ENCODE measurements around the gene RXYLT1.
"Not testable (repeated sequence)": the region's sequence is repeated elsewhere in the genome, so short reads cannot be mapped to it uniquely, and the experiment has no call there.

RXYLT1 gene

GRCh38 chr12:63804746-63805145 is 25.0 kb downstream of the RXYLT1 start:
- FAIRE-seq: no peak

GRCh38 chr12:63805704-63806672 is 26.3 kb downstream of the RXYLT1 start:
- no peak for FAIRE-seq

GRCh38 chr12:63808631-63809030 is 28.9 kb downstream of the RXYLT1 start:
- FAIRE-seq: no peak

- no peak for FAIRE-seq
Observed at GRCh38 chr12:63809566-63809965, 29.9 kb downstream of the RXYLT1 start.

- no peak for FAIRE-seq
Observed at GRCh38 chr12:63811334-63811733, 31.6 kb downstream of the RXYLT1 start.

GRCh38 chr12:63811755-63812154 is 32.0 kb downstream of the RXYLT1 start:
- no peak for FAIRE-seq

- no peak for FAIRE-seq
Observed at GRCh38 chr12:63814146-63814772, 34.5 kb downstream of the RXYLT1 start.

- peak; percentile 95 for FAIRE-seq
Observed at GRCh38 chr12:63815482-63815852, 35.8 kb downstream of the RXYLT1 start.

GRCh38 chr12:63816031-63816430 is 36.3 kb downstream of the RXYLT1 start:
- no peak for FAIRE-seq

- no peak for FAIRE-seq
Observed at GRCh38 chr12:63820427-63820826, 40.7 kb downstream of the RXYLT1 start.

GRCh38 chr12:63821781-63822251 is 42.1 kb downstream of the RXYLT1 start:
- no peak for FAIRE-seq

GRCh38 chr12:63822352-63822751 is 42.6 kb downstream of the RXYLT1 start:
- FAIRE-seq: no peak

GRCh38 chr12:63823040-63823439 is 43.3 kb downstream of the RXYLT1 start:
- no peak for FAIRE-seq

- peak; percentile 88 for FAIRE-seq
Observed at GRCh38 chr12:63826006-63826585, 46.4 kb downstream of the RXYLT1 start.

GRCh38 chr12:63828867-63829266 is 49.2 kb downstream of the RXYLT1 start:
- no peak for FAIRE-seq

- FAIRE-seq: no peak
Observed at GRCh38 chr12:63836046-63836445, 56.3 kb downstream of the RXYLT1 start.

- no peak for FAIRE-seq
Observed at GRCh38 chr12:63836936-63837335, 57.2 kb downstream of the RXYLT1 start.

GRCh38 chr12:63838411-63838810 is 58.7 kb downstream of the RXYLT1 start:
- no peak for FAIRE-seq

GRCh38 chr12:63841011-63841410 is 61.3 kb downstream of the RXYLT1 start:
- FAIRE-seq: no peak

- FAIRE-seq: no peak
Observed at GRCh38 chr12:63841571-63841970, 61.9 kb downstream of the RXYLT1 start.

- not testable (repeated sequence) for FAIRE-seq
Observed at GRCh38 chr12:63842750-63843149, 63.0 kb downstream of the RXYLT1 start.

- FAIRE-seq: no peak
Observed at GRCh38 chr12:63843254-63843720, 63.6 kb downstream of the RXYLT1 start.

- no peak for FAIRE-seq
Observed at GRCh38 chr12:63843721-63844390, 64.1 kb downstream of the RXYLT1 start.
